ENCODE measurements around the gene UNC93A.
"Not testable (repeated sequence)": the region's sequence is repeated elsewhere in the genome, so short reads cannot be mapped to it uniquely, and the experiment has no call there.

UNC93A gene

GRCh38 chr6:167317172-167317571 lies 26.1 kb downstream of the UNC93A start:
- DNase-seq, result no peak

- not testable (repeated sequence) for DNase-seq
Observed at GRCh38 chr6:167318354-167318753, 27.2 kb downstream of the UNC93A start.

GRCh38 chr6:167318856-167319255 lies 27.7 kb downstream of the UNC93A start:
- DNase-seq, result not testable (repeated sequence)

- not testable (repeated sequence) for DNase-seq
Observed at GRCh38 chr6:167319856-167320753, 29.0 kb downstream of the UNC93A start.

- not testable (repeated sequence) for DNase-seq
Observed at GRCh38 chr6:167320754-167321056, 29.6 kb downstream of the UNC93A start.

- DNase-seq, result not testable (repeated sequence)
Observed at GRCh38 chr6:167321185-167321584, 30.1 kb downstream of the UNC93A start.

GRCh38 chr6:167323111-167323510 lies 32.0 kb downstream of the UNC93A start:
- DNase-seq, result no peak

GRCh38 chr6:167324111-167324510 lies 33.0 kb downstream of the UNC93A start:
- no peak for DNase-seq

- DNase-seq, result no peak
Observed at GRCh38 chr6:167325766-167326165, 34.7 kb downstream of the UNC93A start.

- no peak for DNase-seq
Observed at GRCh38 chr6:167327391-167327790, 36.3 kb downstream of the UNC93A start.

GRCh38 chr6:167328086-167328485 lies 37.0 kb downstream of the UNC93A start:
- DNase-seq, result no peak

- no peak for DNase-seq
Observed at GRCh38 chr6:167329014-167329413, 37.9 kb downstream of the UNC93A start.

GRCh38 chr6:167330750-167331149 lies 39.6 kb downstream of the UNC93A start:
- DNase-seq, result no peak

- no peak for DNase-seq
Observed at GRCh38 chr6:167331565-167331964, 40.5 kb downstream of the UNC93A start.

- DNase-seq, result no peak
Observed at GRCh38 chr6:167336844-167337630, 45.9 kb downstream of the UNC93A start.

GRCh38 chr6:167337675-167338449 lies 46.7 kb downstream of the UNC93A start:
- no peak for DNase-seq

GRCh38 chr6:167338541-167339117 lies 47.5 kb downstream of the UNC93A start:
- DNase-seq, result no peak

GRCh38 chr6:167341038-167341583 lies 50.0 kb downstream of the UNC93A start:
- no peak for DNase-seq

- no peak for DNase-seq
Observed at GRCh38 chr6:167341665-167342655, 50.8 kb downstream of the UNC93A start.

GRCh38 chr6:167342879-167343610 lies 51.9 kb downstream of the UNC93A start:
- no peak for DNase-seq

- DNase-seq, result no peak
Observed at GRCh38 chr6:167345348-167345747, 54.2 kb downstream of the UNC93A start.
